Neural progenitor cell (in vitro differentiated cells): Measurements from ENCODE around the gene ATF7IP2.
"Not testable (repeated sequence)": the region's sequence is repeated elsewhere in the genome, so short reads cannot be mapped to it uniquely, and the experiment has no call there.

ENCODE experiments used
- CTCF ChIP-seq: fragments of 200-600 bp; sonication (generic); IDR thresholded peaks from 2 replicates; pipeline ENCODE4 v1.5.1; 2017; ENCODE audit warnings: antibody characterized with exemption, mild to moderate bottlenecking
- EZH2 ChIP-seq: fragments of 200-600 bp; sonication (generic); IDR thresholded peaks from 2 replicates; pipeline ENCODE4 v1.6.1; 2017; ENCODE audit warnings: antibody characterized with exemption, mild to moderate bottlenecking, moderate library complexity
- EZH2phosphoT487 ChIP-seq: fragments of 200-600 bp; sonication (generic); IDR thresholded peaks from 2 replicates; pipeline ENCODE4 v1.6.1; 2017; ENCODE audit warnings: antibody characterized with exemption

GRCh38 chr16:10362864-10363197, 23.0 kb upstream of the ATF7IP2 start:
- TF ChIP-seq CTCF, EZH2, EZH2phosphoT487: not testable (repeated sequence)
